Glomerular endothelial cell (primary cell): ENCODE results near the gene CUL7. TPM values are rescaled to one million over a fixed set of nuclear protein-coding genes. Genes with fewer than 3 reads are reported as not detected.

ENCODE experiments used
- DNase-seq: peaks from one replicate; pipeline ENCODE4 v3.0.0-alpha.2; 2011; ENCODE audit warnings: low read depth, low spot score; ENCODE audit errors: extremely low read depth
- total RNA-seq: library from RNA; depleted of rRNA; stranded (reverse); fragments of >200 nt; gene quantifications from 2 replicates; pipeline ENCODE4 v1.2.3, GENCODE V29; 2015

CUL7 gene
- total RNA-seq, 1 donor from 2014 or later = 31.9 TPM

- DNase-seq = no peak
These were observed 24.4 kb upstream of the CUL7 start for GRCh38 chr6:43077981-43078511.

- no peak for DNase-seq
These were observed 23.7 kb upstream of the CUL7 start for GRCh38 chr6:43077333-43077809.

- DNase-seq = no peak
These were observed 23.0 kb upstream of the CUL7 start for GRCh38 chr6:43076464-43077332.

- no peak for DNase-seq
These were observed 22.2 kb upstream of the CUL7 start, which contains the start of gene PTK7 for GRCh38 chr6:43075670-43076463. Gene PTK7, plus strand, starts transcription at chr6:43076314. Its CDS starts 175 bp downstream, at chr6:43076489.

GRCh38 chr6:43074847-43075669 is 21.4 kb upstream of the CUL7 start:
- no peak for DNase-seq

GRCh38 chr6:43070028-43070632 is 16.5 kb upstream of the CUL7 start:
- no peak for DNase-seq

GRCh38 chr6:43062818-43063217 is 9.2 kb upstream of the CUL7 start:
- no peak for DNase-seq

- DNase-seq = no peak
These were observed 8.2 kb upstream of the CUL7 start for GRCh38 chr6:43061861-43062260.

- no peak for DNase-seq
These were observed 7.3 kb upstream of the CUL7 start for GRCh38 chr6:43060755-43061633.

- DNase-seq = no peak
These were observed 6.5 kb upstream of the CUL7 start for GRCh38 chr6:43060034-43060754.

- DNase-seq = peak; percentile 94
These were observed 5.8 kb upstream of the CUL7 start, which contains the start of the genes KLC4 and MRPL2 for GRCh38 chr6:43059168-43060033. Gene KLC4, plus strand, starts transcription at chr6:43059631. Its CDS starts 1,705 bp downstream, at chr6:43061336. Gene MRPL2, minus strand, starts transcription at chr6:43059434. Its CDS starts 53 bp downstream, at chr6:43059381.

GRCh38 chr6:43058531-43058930 is 4.9 kb upstream of the CUL7 start:
- DNase-seq = no peak

- DNase-seq = no peak
These were observed 2.3 kb upstream of the CUL7 start for GRCh38 chr6:43055966-43056365.

- no peak for DNase-seq
These were observed 724 bp upstream of the CUL7 start for GRCh38 chr6:43054206-43054943.

GRCh38 chr6:43052842-43053544 is 658 bp downstream of the CUL7 start:
- DNase-seq = no peak
